ENCODE measurements around the gene GSTM1.
"Not testable (repeated sequence)": the region's sequence is repeated elsewhere in the genome, so short reads cannot be mapped to it uniquely, and the experiment has no call there.

The GSTM1 gene

GRCh38 chr1:109660691-109661026 lies 27.0 kb upstream of the GSTM1 start:
- DNase-seq = not testable (repeated sequence)

DNA sequence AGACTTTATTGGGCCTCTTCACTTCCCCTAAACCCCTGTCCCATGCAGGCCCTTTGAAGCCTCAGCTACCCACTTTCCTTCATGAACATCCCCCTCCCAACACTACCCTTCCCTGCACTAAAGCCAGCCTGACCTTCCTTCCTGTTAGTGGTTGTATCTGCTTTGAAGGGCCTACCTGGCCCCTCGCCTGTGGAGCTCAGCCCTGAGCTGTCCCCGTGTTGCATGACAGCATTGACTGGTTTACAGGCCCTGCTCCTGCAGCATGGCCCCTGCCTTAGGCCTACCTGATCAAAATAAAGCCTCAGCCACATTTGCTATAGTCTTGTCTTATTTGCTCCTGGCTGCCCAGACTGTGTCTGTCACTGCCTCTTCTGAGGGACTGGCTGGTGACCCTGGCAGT lies 26.2 kb upstream of the GSTM1 start:
- DNase-seq = no peak

GRCh38 chr1:109664671-109665070 lies 22.9 kb upstream of the GSTM1 start:
- DNase-seq = no peak

- peak; percentile 73 for DNase-seq
These were observed 20.0 kb upstream of the GSTM1 start, which contains the start of gene GSTM2 for GRCh38 chr1:109667452-109668122. Gene GSTM2 (plus strand): TSS chr1:109668057. CDS start chr1:109668116, 59 bp downstream.

- no peak for DNase-seq
These were observed 19.4 kb upstream of the GSTM1 start for GRCh38 chr1:109668123-109668775.

DNA sequence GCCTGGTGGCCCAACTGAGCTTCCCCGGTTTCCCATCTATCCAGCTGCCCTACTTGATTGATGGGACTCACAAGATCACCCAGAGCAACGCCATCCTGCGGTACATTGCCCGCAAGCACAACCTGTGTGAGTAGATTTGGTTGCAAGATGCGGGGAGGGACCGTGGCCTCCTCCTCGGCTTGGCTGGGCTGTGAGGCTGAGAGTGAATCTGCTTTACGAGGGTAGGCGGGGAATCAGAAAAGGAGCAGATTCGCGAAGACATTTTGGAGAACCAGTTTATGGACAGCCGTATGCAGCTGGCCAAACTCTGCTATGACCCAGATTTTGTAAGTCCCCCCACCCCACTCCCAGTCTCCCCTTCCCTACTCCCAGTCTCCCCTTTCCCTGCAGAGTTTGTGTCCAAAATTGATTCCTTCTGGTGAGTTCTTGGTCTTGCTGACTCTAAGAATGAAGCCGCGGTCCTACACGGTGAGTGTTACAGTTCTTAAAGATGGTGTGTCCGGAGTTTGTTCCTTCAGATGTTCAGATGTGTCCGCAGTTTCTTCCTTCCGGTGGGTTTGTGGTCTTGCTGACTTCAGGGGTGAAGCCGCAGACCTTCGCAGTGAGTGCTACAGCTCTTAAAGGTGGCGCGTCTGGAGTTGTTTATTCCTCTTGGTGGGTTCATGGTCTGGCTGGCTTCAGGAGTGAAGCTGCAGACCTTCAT lies 18.2 kb upstream of the GSTM1 start:
- no peak for DNase-seq

GRCh38 chr1:109669949-109670302 lies 17.7 kb upstream of the GSTM1 start:
- DNase-seq = not testable (repeated sequence)

DNA sequence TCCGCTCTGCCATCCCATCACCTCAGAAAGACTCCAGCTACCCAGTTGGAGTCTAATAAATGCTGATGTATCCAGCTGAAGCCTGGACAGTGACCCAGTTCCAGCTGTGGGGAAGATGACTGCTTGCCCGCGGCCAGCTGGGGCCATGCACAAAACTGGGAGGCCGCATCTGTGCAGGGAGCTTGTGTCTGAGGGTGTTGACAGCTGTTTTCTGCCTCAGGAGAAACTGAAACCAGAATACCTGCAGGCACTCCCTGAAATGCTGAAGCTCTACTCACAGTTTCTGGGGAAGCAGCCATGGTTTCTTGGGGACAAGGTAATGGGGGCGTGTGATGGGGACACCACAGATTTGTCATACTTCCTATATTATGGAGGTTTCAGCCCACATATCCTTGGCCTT lies 16.6 kb upstream of the GSTM1 start:
- no peak for DNase-seq

DNA sequence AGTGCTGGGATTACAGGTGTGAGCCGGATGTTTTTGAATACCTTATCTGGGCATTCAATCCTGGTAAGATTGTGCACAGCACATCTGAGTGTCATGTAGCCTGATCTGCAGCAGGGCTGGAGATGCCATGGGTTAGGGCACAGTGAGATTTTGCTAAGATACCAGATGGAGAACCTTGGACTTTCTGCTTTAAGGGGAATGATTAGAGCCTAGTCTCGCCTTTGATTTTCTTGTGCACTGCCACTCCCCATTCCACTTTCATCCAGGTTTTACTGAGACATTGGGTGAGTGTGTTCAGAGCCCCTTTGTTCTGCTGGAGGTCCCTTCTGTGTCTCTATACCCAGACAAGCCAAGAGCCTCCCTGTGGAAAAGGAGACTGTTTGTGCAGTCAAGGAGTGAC lies 13.8 kb upstream of the GSTM1 start:
- DNase-seq = not testable (repeated sequence)

GRCh38 chr1:109676683-109677381 lies 10.8 kb upstream of the GSTM1 start:
- DNase-seq = not testable (repeated sequence)

DNA sequence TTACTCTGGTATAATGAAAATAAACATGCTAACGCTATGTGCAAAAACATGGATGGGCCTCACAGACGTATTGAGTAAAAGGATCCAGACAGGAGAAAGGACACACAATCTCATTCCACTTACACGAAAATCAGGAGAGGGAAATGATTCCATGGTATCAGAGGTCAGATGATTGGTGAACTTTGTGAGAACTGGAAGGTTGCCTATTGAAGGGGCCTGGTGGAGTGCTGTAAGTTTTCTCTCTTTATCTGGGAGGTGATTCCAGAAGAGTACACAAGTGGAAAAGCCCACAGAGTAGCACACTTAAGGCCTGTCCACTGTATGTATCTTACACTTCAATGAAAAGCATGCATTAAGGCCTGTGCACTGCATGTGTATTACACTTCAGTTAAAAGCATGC lies 10.2 kb upstream of the GSTM1 start:
- DNase-seq = no peak

GRCh38 chr1:109678637-109679036 lies 9.0 kb upstream of the GSTM1 start:
- DNase-seq = not testable (repeated sequence)

DNA sequence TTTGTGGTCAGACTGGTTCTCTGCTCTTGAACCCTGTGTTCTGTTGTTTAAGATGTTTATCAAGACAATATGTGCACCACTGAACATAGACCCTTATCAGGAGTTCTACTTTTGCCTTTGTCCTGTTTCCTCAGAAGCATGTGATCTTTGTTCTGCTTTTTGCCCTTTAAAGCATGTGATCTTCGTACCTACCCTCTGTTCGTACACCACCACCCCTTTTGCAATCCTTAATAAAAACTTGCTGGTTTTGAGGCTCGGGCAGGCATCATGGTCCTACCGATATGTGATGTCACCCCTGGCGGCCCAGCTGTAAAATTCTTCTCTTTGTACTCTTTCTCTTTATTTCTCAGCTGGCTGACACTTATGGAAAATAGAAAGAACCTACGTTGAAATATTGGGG lies 2.8 kb upstream of the GSTM1 start:
- not testable (repeated sequence) for DNase-seq

DNA sequence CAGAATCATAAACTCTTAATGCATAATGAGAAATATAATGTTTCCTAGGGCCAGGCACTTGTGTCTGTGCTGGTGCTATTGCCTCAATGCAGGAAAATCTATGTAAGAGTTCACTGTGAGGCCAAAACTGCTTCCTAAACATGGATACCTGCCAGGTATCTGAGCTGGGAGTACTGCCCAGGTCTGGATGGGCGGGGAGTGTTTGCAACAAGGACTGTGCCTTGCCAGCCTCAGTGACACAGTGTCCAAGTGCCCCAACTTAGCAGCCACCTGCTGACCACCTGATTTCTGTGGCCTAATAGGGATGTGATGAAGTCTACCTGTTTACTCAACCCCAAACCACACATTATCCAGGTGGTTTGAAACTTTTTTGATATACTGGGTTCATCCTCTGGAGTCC lies 2.2 kb upstream of the GSTM1 start:
- DNase-seq = not testable (repeated sequence)

DNA sequence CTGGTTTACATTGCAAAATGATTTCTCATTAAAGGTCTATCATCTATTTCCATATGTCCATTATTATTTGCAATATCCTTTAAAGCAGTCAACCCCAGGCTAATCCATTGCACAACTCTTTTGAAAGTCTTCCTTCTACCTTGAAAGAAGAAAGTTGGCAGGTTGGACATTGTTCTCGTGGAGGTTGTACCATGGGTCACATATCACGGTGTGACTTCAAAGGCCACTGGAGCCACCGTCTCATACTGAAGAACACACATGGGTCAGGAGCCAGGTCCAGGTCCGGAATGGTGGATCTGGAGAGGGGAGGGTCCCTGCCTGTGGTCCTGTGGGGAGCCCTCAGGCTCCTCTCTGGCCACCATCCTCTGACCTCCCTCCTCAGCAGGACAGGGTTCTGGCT lies 1.7 kb upstream of the GSTM1 start:
- not testable (repeated sequence) for DNase-seq

GRCh38 chr1:109687109-109687508 lies 508 bp upstream of the GSTM1 start:
- DNase-seq = not testable (repeated sequence)

- DNase-seq = no peak
These were observed 2.3 kb downstream of the GSTM1 start for GRCh38 chr1:109689844-109690405.

GRCh38 chr1:109691759-109692158 lies 4.1 kb downstream of the GSTM1 start:
- DNase-seq = no peak

GRCh38 chr1:109694400-109694799 lies 6.8 kb downstream of the GSTM1 start:
- not testable (repeated sequence) for DNase-seq

DNA sequence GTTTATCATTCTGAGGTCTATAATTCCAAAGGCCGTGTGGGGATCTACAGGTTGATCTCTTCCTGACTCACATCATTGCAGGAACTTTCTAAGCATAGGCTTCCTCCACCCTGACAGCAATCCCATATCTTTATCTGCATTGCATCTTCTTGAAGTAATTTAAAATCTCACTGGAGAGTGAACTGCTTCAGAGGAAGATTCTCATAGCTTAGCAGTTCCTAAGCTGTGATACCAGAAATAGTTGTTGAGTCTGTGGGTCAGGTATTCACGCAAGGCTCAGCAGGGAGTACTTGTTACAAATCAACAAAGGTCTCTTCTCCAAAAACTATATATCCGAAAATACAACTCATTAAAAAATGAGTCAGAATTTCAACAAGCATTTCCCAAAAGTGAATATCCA lies 7.5 kb downstream of the GSTM1 start:
- DNase-seq = not testable (repeated sequence)

DNA sequence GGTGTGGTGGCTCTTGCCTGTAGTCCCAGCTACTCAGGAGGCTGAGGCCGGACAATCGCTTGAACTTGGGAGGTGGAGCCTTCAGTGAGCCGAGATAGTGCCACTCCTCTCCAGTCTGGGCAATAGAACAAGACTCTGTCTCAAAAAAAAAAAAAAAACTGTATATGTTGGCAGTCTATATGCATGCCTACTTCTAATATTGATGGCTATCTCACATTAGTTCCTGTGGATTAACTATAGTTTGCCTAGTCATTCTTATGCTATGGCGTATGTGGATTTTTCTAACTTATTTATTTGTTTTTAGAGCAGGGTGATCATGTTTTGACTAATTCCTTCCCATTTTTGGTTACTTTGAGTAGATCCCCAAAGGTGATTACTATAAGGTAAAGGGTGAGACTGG lies 9.4 kb downstream of the GSTM1 start:
- DNase-seq = no peak

DNA sequence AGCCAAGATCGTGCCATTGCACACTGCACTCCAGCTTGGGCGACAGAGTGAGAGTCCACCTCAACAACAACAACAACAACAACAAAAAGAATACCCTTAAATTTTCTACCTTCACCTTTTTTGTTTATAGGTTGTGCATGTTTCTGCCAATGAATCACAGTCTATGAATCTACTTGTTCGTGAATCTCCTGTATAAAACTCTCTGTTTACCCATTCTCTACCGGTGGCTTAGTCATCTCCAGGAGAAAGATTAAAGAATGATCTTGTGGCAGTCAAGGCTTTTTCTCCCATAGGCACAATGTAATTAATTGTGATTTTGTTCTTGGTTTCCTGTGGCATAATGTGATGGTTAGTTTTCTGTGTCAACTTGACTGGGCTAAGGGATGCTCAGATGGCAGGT lies 10.2 kb downstream of the GSTM1 start:
- not testable (repeated sequence) for DNase-seq

GRCh38 chr1:109702940-109703339 lies 15.3 kb downstream of the GSTM1 start:
- not testable (repeated sequence) for DNase-seq

Measured in T1000 (cell line).